ENCODE data around the gene PLXNB1.

The PLXNB1 gene

GRCh38 chr3:48473617-48473952, 43.7 kb upstream of the PLXNB1 start:
- Histone ChIP-seq H3K4me2 (ENCODE audit: low read length) (peak overlapping the region; percentile 67), H3K9me2 (ENCODE audit: low read depth, low read length) (no peaks in the 10 kb centered on the region), H2AFZ (ENCODE audit: low read length) (peak overlapping the region; percentile 9; the same call in 1 of the 2 replicates), H3K9ac (ENCODE audit: low read length) (peak overlapping the region; percentile 74; the same call in 1 of the 2 replicates), H3K36me3 (ENCODE audit: insufficient read depth, low read length) (peaks cover 16% of the 10 kb centered on the region; the same call in 1 of the 2 replicates), H3K27ac (ENCODE audit: low read depth, low read length, poor library complexity, severe bottlenecking) (peak overlapping the region; percentile 86), H3K9me3 (ENCODE audit: low read length) (no peaks in the 10 kb centered on the region), H3F3A (ENCODE audit: insufficient read depth, low read length) (no peaks in the 10 kb centered on the region), H3K79me2 (ENCODE audit: insufficient read depth, low read length) (no peaks in the 10 kb centered on the region), H3K27me3 (ENCODE audit: insufficient read depth, low read length) (no peaks in the 10 kb centered on the region), H3K4me3 (ENCODE audit: low read depth, low read length, poor library complexity, severe bottlenecking) (peak overlapping the region; percentile 66), H4K20me1 (ENCODE audit: insufficient read depth, low read length) (no peaks in the 10 kb centered on the region), H3K4me1 (ENCODE audit: insufficient read depth, low read length, severe bottlenecking) (peaks cover 60% of the 10 kb centered on the region)
- TF ChIP-seq CTCF (IDR thresholded peaks at IDR 0.05; ENCODE audit: low read length) (no peak), EZH2 (IDR thresholded peaks at IDR 0.05; ENCODE audit: borderline replicate concordance, low read length) (no peak)

- Histone ChIP-seq H4K20me1 (ENCODE audit: insufficient read depth, low read length) (no peaks in the 10 kb centered on the region), H3F3A (ENCODE audit: insufficient read depth, low read length) (no peaks in the 10 kb centered on the region), H3K36me3 (ENCODE audit: insufficient read depth, low read length) (peaks cover 21% of the 10 kb centered on the region; the same call in 1 of the 2 replicates), H3K4me3 (ENCODE audit: low read depth, low read length, poor library complexity, severe bottlenecking) (peak overlapping the region; percentile 66), H3K9me3 (ENCODE audit: low read length) (no peaks in the 10 kb centered on the region), H3K4me2 (ENCODE audit: low read length) (peak overlapping the region; percentile 67), H3K4me1 (ENCODE audit: insufficient read depth, low read length, severe bottlenecking) (peaks cover 60% of the 10 kb centered on the region), H3K9ac (ENCODE audit: low read length) (peak overlapping the region; percentile 74), H3K9me2 (ENCODE audit: low read depth, low read length) (no peaks in the 10 kb centered on the region), H3K27ac (ENCODE audit: low read depth, low read length, poor library complexity, severe bottlenecking) (peak overlapping the region; percentile 86), H2AFZ (ENCODE audit: low read length) (peak overlapping the region; percentile 9; the same call in 1 of the 2 replicates), H3K79me2 (ENCODE audit: insufficient read depth, low read length) (no peaks in the 10 kb centered on the region), H3K27me3 (ENCODE audit: insufficient read depth, low read length) (no peaks in the 10 kb centered on the region)
- peak; percentile 73 for TF ChIP-seq CTCF (IDR thresholded peaks at IDR 0.05; ENCODE audit: low read length)
- no peak for TF ChIP-seq EZH2 (IDR thresholded peaks at IDR 0.05; ENCODE audit: borderline replicate concordance, low read length)
Observed at GRCh38 chr3:48472923-48473616, 43.2 kb upstream of the PLXNB1 start.

DNA sequence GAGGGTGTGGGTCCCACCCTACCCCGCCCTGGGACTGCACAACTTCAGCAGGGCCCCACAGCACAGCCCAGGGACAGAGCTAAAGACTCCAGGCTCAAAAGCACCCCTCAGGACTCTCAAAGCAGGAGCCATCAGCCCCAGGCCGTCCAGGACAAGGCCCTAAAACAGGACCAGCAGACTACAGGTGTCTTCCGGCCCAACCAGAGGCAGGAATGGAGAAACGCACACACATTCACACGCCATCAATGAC, 42.7 kb upstream of the PLXNB1 start:
- Histone ChIP-seq H3K27me3 (ENCODE audit: insufficient read depth, low read length) (no peaks in the 10 kb centered on the region), H3K79me2 (ENCODE audit: insufficient read depth, low read length) (no peaks in the 10 kb centered on the region), H3K36me3 (ENCODE audit: insufficient read depth, low read length) (peaks cover 26% of the 10 kb centered on the region; the same call in 1 of the 2 replicates)

More for the DNA sequence above, 42.7 kb upstream of the PLXNB1 start:
- Histone ChIP-seq H3K9ac (ENCODE audit: low read length) (peak overlapping the region; percentile 74), H3K4me2 (ENCODE audit: low read length) (peak overlapping the region; percentile 67), H3K9me3 (ENCODE audit: low read length) (no peaks in the 10 kb centered on the region), H3K27ac (ENCODE audit: low read depth, low read length, poor library complexity, severe bottlenecking) (peak overlapping the region; percentile 86), H3F3A (ENCODE audit: insufficient read depth, low read length) (no peaks in the 10 kb centered on the region), H4K20me1 (ENCODE audit: insufficient read depth, low read length) (no peaks in the 10 kb centered on the region), H3K4me1 (ENCODE audit: insufficient read depth, low read length, severe bottlenecking) (peaks cover 60% of the 10 kb centered on the region), H3K4me3 (ENCODE audit: low read depth, low read length, poor library complexity, severe bottlenecking) (peak overlapping the region; percentile 66), H3K9me2 (ENCODE audit: low read depth, low read length) (no peaks in the 10 kb centered on the region), H2AFZ (ENCODE audit: low read length) (no peak overlapping the region)
- no peak for TF ChIP-seq CTCF (IDR thresholded peaks at IDR 0.05; ENCODE audit: low read length)
- TF ChIP-seq EZH2 (IDR thresholded peaks at IDR 0.05; ENCODE audit: borderline replicate concordance, low read length) = no peak
